Measurements from ENCODE around the gene CXCR4.

Gene CXCR4

GRCh38 chr2:136070913-136071312, 47.0 kb downstream of the CXCR4 start:
- no peak for DNase-seq

- no peak for DNase-seq
These were observed 48.2 kb downstream of the CXCR4 start for GRCh38 chr2:136069773-136070172.

- DNase-seq: no peak
These were observed 49.2 kb downstream of the CXCR4 start for GRCh38 chr2:136068581-136069227.

GRCh38 chr2:136067897-136068580, 49.9 kb downstream of the CXCR4 start:
- no peak for DNase-seq

GRCh38 chr2:136067459-136067858, 50.5 kb downstream of the CXCR4 start:
- DNase-seq: no peak

GRCh38 chr2:136065907-136066306, 52.0 kb downstream of the CXCR4 start:
- no peak for DNase-seq

GRCh38 chr2:136065384-136065783, 52.6 kb downstream of the CXCR4 start:
- no peak for DNase-seq

Measured in left hindlimb (tissue), 1 donor.